RKO (cell line): ENCODE data around the gene OR2D2.
"Not testable (repeated sequence)": the region's sequence is repeated elsewhere in the genome, so short reads cannot be mapped to it uniquely, and the experiment has no call there.

Experiments used
- DNase-seq: peaks from one replicate; pipeline ENCODE4 v3.0.0-alpha.2; 2016; ENCODE audit warnings: low spot score

OR2D2 gene, protein sequence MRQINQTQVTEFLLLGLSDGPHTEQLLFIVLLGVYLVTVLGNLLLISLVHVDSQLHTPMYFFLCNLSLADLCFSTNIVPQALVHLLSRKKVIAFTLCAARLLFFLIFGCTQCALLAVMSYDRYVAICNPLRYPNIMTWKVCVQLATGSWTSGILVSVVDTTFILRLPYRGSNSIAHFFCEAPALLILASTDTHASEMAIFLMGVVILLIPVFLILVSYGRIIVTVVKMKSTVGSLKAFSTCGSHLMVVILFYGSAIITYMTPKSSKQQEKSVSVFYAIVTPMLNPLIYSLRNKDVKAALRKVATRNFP

DNA sequence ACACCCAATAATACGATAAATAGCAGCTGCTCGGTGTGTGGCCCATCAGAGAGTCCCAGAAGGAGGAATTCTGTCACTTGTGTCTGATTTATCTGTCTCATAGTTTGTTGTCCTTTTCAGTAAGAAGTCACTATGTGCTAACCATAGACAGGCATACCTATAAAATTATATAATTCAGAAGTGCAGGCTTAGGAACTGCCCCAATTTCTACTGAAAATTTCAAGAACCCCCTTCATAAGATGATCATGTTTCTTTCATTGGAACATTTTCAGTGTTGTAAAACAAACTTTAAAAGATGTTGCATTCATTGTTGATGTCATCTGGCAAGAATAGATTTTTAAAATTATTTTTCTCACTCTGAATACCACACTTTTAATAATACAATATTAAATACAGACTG lies at the start of gene OR2D2:
OR2D2 (minus strand) TSS at position 101 of the 400 bp plus-strand sequence; CDS start at position 101, 0 bp downstream.
- DNase-seq, result no peak

DNA sequence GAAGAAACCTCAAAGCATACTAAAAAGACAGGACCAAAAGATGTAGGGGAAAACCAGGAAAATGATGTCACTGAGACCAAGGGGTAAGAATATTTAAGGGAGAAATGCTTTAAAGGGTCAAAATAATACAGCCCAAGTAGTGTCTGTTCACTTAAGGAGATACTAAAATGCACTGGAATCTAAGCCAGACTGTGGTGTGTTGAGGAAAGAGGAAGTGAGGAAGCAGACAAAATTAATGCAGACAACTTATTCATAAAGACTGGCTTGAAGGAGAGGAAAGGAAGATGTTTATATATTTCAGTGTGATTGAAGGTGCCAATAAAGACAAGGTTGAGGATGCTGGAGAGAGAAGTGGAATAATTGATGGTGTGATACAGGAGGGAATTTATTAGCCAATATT lies 49.7 kb upstream of the OR2D2 start:
- DNase-seq, result no peak

DNA sequence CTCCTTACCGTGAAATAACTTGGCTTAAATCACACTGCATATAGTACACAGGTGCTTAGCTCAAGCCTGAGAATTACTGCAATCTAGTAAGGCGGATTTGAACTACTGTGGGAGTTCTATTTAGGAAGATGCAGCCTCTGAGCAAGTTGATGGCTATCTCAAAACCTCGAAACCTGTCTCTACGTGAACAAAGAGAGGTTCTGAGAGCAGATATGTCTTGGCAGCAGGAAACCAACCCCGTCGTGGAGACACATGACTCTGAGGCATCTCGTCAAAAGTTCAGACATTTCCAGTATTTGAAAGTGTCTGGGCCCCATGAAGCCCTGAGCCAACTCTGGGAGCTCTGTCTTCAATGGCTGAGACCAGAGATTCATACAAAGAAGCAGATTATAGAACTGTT lies 39.8 kb upstream of the OR2D2 start:
- DNase-seq, result no peak

DNA sequence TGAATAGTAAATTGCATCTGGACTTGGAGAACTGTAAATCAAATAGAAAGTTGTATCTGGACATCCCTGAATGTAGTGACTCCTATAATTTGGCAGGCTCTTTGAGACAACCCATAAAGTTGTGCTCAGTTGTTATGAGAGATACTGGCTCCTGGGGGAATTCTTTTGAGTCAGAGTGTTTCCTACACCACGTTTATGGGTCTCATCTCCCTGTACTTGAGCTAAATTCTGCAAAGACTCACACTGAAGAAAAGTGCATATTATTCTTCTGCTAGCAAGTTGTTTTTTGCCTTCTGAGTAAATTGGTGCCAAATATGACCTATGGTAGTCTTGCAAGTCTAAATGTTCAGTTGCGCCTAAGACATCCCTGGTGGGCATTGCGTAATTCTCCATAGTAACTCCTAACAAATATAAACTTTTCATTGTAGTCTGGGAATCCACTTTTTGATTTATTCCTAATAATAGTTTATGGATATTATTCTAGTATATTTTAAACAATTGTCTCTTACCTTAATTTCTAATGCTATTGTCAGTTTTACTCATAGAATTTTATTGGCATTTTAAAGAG lies 38.9 kb upstream of the OR2D2 start:
- no peak for DNase-seq

DNA sequence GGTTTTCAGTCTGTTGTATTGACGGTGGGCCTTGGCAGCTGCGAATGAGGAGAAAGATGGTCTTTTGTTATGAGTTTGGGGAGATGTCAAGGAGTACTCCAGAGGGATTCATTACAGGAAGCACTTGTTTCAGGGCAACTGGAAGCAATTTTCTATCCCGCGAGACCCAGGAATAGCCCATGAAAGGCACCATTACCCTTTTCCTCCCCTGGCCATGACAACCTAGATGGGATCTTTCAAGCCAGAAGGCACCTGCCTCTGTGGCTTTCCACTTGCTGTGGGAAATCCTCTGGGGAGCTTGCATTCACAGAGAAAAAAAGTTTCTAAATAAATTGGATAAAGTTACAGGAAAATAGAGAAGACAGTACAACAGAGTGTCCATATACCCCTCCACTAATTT lies 36.6 kb upstream of the OR2D2 start:
- no peak for DNase-seq

DNA sequence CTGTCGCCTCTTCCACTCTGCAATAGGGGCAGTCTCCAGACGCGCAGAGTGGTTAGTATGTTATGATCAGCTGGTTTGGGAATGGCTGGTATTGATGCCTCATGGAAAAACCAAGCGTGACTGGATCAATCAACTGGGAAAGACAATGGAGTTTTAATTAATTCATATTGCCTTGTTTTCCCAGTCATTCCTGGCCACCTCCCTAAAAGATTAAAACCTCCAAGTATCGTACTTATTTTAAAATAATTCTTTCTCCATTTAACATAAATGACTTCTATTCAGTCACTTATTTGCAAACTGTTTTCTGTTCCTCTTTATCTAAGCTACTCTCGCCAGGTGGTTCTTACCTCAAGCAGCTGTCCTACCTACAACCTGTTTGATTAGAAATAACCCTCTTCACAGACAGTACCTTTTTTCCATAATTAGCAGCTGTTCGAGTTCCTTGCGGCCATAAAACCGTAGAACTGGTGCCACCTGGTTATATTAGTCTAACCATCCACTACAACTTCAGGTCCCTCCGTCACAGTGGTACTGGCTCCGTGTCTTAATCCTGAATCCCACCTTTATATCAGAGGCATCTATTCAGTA lies 34.8 kb upstream of the OR2D2 start:
- no peak for DNase-seq

DNA sequence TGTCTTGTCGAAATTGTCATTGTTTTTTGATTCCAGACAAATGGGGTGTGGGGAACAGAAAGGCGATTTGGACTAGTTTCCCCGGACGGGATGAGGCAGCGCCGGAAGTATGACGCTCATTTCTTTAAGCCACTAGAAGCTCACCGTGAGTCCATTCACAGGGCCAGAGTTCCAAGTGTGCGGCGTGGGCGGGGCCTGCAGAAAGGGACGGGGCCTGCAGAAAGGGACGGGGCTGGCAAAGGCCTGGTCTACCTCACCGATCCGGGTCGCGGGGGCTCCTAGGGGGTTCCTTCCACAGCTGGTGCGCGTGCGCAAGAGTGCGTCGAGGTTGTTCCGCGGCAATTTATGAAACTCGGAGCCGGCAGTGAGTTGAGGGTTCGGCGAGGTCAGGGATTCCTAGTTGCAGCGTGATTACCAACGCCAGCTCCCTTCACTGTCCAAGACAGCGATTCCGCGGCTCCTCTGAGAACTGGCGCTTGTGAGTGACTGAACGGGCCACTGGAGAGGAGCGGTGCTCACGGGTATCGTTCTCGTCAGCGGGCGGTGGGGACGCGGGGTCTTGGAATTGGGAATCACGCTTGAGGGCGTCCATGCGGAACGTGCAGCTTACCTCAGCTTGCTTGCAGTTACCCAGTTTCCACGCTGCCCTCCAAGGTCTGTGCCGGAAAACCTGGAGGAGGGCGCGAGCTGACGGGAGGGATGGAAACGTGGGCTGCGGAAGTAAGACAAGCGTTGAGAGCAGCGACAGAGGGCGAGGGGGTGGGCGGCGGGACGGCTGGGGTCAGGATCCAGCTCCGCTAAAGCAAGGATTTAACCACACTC lies 34.1 kb upstream of the OR2D2 start, which contains the start of gene ZNF215:
ZNF215 (plus strand) TSS at position 219 of the 822 bp plus-strand sequence. CDS start 5,847 bp downstream, outside the sequence.
- DNase-seq, result peak; percentile 98

DNA sequence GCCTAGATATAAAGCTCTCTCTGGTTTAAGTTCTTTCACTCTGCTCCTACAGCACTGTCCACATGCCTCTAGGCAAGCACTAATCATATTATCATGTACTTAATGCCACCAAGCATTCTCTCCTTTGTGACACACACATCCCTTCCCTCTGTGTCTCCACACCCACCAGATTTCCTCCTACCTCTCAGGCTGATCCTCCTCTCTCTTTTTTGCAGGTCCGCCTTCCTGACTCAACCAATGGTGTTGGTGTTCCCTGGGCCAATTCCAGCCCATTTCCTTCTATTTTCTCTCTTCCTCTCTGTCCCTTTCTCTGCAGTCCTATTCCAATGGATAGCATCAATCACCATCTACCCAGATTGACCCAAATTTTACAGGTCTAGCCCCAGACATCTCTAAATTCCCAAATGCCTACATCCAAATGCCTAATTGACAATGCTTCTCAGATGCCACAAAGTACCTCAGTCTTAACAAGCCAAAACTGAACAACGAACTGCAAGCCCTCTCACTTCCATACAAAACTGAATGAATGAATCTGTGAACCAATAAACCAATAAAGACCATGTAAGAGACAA lies 33.4 kb upstream of the OR2D2 start:
- peak; percentile 68 for DNase-seq

DNA sequence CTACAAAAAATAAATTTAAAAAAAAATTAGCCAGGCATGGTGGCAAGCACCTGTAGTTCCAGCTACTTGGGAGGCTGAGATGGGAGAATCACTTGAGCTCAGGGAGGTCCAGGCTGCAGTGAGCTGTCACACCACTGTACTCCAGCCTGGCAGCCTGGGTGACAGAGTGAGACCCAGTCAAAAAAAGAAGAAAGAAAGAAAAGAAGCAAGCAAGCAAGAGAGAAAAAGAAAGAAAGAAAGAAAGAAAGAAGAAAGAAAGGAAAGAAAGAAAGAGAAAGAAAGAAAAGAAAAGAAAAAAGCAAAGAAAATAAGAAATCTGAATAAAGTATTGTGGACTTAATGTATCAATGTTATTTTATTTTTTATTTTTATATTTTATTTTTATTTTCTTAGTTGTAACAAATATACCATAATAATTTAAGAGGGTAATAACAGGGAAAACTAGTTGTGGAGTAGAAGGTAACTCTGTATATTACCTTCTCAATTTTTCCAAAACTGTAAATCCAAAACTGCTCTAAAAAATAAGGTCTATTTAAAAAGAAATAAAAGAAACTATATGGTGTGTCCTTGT lies 32.8 kb upstream of the OR2D2 start:
- DNase-seq, result no peak

DNA sequence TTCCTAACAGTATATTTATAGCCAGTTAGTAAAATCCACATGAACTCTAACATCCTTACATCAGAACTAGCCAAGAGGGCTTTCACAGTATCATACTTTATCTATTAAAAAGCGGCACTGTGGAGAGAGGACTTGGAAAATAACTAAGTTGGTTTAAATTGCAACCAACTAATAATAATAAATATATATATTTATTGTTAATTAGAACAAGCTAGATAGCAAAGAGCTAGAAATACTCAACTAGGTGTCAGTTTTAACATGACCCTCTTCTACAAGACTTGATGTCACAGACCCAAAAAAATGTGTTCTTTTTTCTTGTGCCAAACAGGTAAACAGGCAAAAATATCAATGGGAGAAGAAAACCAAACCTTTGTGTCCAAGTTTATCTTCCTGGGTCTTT lies 28.4 kb upstream of the OR2D2 start, which contains the start of gene OR2D3:
OR2D3 (plus strand) TSS at position 301 of the 400 bp plus-strand sequence; CDS start at position 301, 0 bp downstream.
- no peak for DNase-seq

DNA sequence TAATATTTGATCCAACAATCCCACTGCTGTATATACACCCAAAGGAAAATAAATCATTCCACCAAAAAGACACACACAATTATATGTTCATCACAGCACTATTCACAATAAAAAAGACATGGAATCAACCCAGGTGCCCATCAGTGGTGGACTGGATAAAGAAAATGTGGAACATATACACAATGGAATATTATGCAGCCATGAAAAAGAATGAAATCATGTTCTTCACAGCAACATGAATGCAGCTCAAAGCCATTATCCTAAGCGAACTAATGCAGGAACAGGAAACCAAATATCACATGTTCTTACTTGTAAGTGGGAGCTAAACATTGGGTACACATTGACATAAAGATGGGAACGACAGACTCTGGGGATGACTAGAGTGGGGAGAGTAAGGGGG lies 27.4 kb upstream of the OR2D2 start:
- no peak for DNase-seq

DNA sequence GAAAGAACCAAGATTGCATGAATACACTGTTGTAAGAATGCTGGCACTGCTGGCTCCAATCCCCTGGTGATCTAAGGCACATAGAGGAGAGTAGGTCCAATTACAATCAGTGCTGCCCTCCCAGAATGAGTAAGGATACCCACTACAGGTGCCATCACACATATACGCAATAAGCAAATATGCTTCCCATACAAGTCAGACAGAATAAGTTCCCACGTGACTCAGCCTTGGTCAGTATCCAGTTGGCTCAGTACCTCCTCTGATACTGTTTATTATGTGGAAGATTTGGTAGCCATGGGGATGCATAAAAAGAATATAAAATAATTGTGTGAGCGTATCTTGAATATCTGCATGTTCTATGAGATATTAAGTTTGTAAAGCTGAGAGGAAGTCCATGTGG lies 19.6 kb upstream of the OR2D2 start:
- peak; percentile 60 for DNase-seq

DNA sequence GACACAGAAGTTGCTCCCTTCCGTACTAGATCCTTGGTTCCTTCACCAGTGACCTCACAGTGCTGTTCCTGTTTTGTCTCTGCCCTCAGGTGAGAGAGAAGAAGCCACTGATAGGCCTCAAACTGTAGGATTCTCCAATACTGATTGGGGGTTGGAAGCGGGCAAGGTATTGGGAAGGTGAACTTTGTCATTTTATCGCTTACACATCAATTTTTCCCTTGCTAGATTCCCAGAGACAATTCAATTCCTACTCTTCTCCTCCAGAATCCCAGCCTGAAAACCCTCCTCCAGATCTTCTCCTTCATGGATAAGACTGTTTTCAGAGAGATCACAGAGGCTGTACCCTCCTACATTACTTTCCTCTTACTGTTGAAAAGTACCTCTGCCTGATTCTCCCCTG lies 19.1 kb upstream of the OR2D2 start:
- DNase-seq, result no peak

DNA sequence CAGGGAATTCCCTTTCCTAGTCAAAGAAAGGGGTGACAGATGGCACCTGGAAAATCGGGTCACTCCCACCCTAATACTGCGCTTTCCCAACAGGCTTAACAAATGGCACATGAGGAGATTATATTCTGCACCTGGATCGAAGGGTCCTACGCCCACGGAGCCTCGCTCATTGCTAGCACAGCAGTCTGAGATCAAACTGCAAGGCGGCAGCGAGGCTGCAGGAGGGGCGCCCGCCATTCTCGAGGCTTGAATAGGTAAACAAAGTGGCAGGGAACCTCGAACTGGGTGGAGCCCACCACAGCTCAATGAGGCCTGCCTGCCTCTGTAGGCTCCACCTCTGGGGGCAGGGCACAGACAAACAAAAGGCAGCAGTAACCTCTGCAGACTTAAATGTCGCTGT lies 12.5 kb upstream of the OR2D2 start:
- not testable (repeated sequence) for DNase-seq

DNA sequence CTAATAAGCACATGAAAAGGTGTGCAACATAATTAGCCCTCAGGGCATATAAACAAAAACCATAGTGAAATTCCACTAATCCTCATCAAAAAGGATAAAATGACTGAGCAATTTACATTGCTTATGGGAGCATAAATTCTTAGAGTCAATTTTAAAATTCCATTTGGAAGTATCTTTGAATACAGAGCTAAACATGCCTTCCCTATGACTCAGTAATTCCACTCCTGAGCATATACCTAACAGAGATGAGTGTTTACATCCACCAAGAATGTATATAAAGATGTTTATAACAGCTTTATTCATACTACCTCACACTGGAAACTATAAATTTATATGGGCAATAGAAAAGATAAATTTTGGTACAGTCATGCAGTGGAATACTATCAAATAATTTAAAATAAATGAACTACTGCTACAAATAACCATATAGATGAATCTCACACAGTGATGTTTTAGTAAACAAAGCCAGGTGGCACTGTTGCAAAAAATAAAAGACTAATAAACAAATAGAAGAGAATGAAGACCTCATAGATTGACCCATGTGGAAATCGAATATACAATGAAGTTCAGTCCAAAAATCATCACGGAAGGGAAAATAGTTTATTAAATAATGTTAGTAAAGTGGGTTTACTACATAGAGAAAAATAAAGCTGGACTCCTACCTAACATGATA lies 8.2 kb upstream of the OR2D2 start:
- DNase-seq, result no peak

DNA sequence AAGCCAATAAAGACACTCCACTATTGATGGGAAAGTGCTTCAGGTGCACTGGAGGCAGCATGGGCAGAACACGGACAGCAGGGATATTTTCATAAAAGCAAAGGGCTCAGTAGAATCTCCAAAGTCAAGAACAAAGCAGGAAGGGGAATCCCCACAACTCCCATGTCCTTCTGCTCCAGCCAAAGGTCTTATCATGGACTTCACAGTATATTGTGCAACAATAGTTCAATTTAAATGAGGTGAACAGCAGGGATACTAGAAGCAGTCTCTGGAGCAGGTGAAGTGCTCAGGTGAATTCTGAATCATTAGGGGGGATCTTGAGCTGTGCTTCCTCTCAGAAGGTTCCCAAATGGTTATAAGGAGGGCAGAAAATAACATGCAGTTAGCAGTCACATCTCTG lies 6.6 kb upstream of the OR2D2 start:
- DNase-seq, result no peak

DNA sequence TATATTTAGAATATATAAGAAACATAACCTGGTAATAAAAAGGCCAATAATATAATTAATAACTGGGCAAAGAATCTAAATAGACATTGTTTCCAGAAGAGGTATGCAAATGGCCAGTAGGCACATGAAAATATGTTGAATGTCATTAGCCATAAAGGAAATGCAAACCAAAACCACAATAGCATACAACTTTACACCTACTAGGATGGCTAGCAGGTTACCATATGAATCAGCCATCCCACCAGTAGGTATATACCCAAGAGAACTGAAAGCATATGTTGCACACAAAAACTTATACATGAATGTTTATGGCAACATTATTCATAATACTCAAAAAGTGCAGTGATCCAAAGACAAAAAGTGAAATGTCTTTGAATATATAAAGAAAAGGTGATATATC lies 2.7 kb upstream of the OR2D2 start:
- DNase-seq, result no peak

DNA sequence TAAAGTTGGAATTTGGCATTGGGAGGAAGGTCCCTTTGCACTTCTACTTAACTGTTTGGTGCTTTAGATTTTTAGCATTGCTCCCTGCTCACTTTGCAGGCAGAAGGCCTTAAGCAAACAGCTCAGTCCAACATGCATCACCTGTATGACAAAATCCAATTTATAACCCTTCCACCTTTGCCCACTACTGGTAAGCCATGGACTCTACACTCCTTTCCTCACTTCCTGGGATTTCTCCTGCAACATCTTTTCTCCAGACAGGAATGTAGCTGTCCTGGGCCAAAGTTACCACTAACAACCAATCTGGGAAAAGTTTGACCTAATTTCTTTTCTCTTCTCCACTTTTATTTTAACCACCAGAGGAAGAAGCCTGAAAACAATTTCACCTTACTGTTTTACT lies 1.8 kb upstream of the OR2D2 start:
- DNase-seq, result no peak

DNA sequence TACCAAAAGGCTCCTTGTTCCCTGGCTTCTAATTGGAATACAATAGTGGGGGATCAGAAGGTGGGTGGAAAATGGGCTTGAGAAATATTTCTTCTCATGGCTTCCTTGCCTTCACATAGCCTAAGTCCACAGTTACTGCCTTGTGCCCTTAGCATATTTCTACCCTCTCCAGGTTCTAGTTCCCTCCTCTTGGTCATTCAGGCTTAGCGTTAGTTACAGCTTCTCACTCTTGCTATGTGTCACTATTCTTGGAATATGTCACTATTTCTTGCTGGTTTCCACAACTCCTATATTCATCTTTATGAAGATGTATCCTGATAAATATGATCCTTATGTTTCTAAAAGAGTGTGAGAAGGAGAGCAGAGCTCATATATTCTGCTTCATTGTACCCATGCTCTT lies 2.5 kb downstream of the OR2D2 start:
- DNase-seq, result no peak

DNA sequence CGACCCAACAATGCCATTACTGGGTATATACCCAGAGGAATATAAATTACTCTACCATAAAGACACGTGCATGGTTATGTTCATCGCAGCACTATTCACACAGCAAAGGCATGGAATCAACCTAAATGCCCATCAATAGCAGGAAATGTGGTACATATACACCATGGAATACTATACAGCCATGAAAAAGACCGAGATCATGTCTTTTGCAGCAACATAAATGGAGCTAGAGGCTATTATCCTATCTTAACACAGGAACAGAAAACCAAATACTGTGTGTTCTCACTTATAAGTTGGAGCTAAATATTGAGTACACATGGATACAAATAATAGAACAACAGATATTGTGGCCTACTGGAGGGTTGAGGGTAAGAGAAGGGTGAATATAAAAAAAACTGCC lies 3.5 kb downstream of the OR2D2 start:
- DNase-seq, result no peak

DNA sequence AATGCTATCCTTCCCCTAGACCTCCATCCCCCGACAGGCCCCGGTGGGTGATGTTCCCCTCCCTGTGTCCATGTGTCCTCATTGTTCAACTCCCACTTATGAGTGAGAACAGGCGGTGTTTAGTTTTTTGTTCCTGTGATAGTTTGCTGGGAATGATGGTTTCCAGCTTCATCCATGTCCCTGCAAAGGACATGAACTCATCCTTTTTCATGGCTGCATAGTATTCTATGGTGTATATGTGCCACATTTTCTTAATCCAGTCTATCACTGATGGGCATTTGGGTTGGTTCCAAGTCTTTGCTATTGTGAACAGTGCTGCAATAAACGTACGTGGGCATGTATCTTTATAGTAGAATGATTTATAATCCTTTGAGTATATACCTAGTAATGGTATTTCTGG lies 4.6 kb downstream of the OR2D2 start:
- DNase-seq, result not testable (repeated sequence)
